Measurements from ENCODE around the gene BCKDHB.

The BCKDHB gene

DNA sequence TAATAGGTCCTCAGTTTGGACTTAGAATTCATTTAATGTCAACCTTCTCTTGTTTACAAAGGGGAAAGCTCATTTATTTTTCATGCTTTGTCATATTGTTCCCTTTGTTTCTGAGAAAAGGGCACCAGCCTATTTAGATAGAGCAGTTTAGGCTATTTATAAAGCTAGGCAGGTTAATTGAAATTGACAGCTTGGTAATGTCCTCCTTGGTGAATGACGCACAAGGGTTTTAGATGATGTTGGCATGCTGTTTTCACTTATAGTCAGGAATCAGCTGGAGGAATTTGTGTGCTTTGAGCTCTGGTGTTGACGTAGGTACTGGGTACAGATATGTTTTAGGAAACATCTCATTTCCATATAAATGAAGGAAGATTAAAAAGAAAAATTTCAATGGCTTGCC is 45.2 kb downstream of the BCKDHB start:
- peak; percentile 7 for DNase-seq (ENCODE audit: low spot score)

DNA sequence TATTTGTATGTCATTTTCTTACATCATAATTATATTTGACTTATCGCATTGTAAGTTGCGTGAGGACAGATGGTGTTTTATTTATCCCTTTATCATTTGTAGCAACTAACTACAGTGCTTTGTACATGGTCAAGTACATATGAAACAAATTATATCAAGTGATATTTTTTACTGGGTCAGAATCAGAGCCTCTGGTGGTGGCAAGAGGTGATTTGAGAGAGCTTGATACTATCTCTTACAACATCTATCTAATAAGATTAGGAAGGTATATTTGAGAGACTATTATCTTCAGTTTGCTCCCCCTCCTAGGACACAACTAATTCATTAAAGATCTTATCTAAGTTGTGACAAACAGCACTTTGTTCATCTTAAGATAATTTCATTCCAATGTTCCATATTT is 47.7 kb downstream of the BCKDHB start:
- no peak for DNase-seq (ENCODE audit: low spot score)

DNA sequence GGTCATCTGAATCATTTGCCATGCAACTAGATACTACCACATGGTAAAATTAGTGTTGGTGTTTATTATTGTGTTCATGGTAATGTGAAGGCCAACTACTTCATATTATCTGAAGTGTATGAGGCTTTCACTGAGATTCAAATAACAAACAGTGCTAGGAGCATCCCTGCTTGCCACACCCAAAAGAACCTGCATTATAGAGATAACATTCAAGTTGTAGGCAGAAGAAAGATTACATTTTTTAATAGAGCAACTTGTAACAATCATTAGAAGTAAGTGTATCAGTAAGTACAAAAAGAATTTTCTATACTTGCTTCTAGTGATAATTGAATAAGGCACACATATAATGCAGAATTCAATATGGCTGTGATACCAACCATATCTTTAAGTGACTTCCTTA is 49.8 kb downstream of the BCKDHB start:
- no peak for DNase-seq (ENCODE audit: low spot score)

DNA sequence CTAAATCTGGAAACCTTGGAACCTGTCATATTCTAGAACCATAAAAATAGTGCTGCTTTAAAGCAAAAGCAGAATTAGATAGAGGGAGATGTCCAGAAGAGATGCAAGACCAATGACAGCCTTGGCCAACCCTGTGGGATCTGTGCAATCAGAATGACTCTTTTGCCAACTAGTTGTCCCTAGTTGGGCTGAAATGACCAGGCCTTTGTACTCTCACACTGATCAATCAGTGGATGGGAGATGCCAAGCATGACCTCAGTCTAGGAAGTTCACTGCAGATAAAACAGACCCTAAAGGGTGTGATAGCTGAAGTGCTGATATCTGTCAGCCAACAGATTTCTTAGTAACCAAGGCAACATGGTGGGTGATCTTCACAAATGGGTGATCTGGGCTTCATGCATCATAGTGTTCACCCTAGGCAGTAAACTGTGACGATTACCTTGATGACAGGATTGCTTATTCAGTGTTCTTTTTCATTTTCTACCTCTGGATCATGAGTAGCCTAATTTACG is 52.1 kb downstream of the BCKDHB start:
- no peak for DNase-seq (ENCODE audit: low spot score)

DNA sequence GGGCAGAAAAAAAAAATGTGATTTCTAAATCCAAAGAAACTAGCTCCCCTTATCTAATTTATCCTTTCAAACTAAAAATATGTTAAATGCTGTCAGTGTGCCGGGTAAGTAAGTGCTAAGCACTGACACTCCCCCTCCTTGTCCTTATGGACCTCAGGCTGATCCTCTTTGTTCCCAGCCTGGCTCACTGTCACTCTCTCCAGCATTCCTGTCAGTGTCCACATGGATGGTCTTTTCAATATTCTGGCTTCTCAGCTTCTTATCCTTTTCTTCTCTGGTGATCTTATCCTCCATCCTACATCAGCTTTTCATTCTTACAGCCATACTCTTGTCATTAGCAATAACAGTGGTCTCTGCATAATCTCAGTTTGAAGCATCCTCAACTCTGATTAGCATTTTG is 55.0 kb downstream of the BCKDHB start:
- DNase-seq (ENCODE audit: low spot score), result no peak

DNA sequence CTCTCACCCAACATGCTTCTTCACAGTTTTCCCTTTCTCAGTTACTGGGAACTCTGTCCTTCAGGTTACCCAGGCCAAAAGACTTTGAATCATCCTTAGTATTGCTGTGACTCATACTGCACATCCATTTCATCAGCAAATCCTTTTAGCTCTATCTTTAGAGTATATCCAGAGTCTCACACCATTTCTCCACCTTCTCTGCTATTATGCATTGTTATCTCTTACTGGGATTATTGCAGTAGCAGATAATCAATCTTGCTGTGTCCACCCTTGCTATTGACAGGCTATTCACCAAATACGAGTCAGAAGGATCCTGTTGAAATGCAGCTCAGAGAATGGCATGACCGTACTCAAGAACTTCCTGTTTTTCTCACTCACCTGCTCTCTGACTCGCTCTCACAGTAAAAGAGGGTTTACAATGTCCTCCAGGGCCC is 57.3 kb downstream of the BCKDHB start:
- no peak for DNase-seq (ENCODE audit: low spot score)

DNA sequence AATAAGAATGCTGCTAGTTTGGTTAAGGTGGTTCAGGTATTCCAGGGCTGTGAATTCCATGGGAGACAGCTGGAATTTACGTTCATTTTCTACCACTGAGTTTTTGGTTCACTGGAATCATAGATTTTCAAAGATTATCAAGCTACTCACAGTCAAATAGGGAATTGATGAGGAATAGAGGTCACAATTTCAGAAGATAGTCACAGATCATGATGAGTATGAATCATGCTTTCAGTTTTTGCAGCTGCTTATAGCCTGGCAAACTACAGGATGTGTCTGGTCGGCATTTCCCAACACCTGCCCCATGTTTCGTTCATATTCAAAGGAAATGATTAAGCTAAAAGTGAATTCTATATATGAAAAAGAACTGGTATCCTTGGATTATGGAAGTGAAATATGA is 58.7 kb downstream of the BCKDHB start:
- no peak for DNase-seq (ENCODE audit: low spot score)

DNA sequence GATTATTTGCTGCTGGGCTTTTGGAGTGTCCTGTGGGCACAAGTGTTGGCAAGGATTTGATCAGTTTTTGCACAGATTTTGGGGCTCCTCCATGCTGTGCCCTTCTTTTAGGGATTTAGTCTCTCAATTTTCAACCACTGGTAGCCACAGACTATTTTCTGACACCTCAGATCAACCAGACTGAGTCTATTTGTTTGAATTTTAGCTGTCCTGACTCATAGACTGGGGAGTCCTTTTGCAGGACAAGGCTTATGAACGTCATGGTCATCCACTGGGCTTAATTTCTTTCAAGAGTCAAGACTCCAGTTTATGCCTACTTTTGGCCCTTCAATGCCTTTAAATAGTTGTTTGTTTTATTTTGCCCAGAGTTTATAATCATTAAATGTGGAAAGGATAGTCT is 59.3 kb downstream of the BCKDHB start:
- no peak for DNase-seq (ENCODE audit: low spot score)

DNA sequence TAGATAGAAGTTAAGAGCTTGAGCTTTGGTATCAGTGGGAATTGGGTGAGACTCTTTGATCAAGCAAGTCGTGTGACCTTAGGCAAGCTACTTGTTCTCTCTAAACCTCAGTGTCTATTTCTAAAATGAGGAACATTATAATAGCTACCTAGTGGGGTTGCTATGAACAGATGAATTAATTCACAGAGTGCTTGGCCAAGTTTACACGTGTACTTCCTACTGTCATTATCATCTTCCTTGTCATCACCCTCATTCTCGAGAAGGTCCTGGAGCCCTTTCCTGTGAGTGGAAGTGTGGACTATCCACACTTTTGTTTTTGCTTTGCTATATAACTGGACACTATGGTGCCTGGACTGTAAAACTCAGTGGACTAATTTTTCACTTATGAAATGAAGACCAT is 64.0 kb downstream of the BCKDHB start:
- no peak for DNase-seq (ENCODE audit: low spot score)

DNA sequence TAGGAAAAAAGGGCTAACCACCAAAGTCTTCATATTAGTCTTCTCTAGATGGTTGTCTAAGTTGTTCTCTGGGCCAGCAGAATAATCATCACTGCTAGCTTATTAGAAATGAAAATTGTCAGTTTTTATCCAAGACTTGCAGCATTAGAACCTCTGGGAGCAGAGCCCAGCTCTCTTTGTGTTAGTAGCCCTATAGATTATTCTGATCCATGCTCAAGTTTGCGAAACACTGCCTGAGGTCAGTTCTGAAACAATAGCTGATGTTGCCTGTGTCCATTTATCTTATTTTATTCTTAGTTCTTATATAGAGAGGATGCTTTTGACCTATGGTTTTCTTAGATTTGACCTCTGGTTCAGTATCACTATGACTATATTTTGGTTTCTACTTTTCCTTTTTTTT is 66.9 kb downstream of the BCKDHB start:
- DNase-seq (ENCODE audit: low spot score), result no peak

DNA sequence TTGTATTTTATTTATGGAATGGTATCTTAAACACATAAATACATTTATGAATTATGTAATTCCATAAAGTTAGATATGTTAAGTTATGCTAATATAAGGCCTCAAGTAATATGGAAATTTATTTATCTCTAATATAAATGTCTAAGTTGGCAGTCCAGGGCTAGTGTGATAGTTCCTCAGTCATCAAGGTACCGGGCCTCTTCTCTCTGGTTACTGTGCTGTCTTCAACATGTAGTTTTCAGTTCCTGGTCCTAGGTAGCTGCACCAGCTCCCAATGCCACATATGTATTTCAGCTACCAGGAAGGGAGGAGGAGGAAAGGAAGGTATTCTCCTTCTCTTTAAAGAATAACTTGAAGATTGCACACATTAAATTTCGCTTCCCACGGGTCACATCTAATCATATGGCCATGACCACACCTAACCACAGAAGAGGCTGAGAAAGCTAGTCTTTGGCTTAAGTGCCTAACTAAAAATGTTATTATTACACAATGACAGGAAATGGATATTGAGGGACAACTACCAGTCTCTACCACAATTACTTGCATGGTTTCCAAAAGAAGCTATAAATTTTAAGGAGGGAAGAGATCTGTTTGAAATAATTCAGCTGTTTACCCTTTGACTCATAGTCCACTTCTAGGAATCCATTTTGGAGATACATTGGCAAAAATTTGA is 68.6 kb downstream of the BCKDHB start:
- no peak for DNase-seq (ENCODE audit: low spot score)

DNA sequence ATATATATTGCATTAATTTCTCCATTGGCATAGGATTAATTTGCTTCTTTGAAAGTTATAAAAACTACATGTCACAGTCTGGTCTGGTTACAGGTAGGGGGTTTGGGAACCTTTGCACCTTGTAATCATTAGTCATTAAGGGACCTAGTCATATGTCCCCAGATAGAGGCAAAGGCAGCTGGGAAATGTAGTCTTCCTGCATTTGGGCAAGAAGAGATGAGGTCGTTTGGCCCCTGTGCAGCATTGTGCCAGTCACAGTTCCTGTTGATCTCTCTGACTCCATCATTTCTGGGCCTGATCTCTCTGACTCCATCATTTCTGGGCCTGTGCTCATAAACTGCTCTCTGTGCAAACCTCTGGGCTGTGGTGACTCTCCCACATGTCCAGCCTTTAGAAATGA is 73.2 kb downstream of the BCKDHB start:
- DNase-seq (ENCODE audit: low spot score), result no peak

DNA sequence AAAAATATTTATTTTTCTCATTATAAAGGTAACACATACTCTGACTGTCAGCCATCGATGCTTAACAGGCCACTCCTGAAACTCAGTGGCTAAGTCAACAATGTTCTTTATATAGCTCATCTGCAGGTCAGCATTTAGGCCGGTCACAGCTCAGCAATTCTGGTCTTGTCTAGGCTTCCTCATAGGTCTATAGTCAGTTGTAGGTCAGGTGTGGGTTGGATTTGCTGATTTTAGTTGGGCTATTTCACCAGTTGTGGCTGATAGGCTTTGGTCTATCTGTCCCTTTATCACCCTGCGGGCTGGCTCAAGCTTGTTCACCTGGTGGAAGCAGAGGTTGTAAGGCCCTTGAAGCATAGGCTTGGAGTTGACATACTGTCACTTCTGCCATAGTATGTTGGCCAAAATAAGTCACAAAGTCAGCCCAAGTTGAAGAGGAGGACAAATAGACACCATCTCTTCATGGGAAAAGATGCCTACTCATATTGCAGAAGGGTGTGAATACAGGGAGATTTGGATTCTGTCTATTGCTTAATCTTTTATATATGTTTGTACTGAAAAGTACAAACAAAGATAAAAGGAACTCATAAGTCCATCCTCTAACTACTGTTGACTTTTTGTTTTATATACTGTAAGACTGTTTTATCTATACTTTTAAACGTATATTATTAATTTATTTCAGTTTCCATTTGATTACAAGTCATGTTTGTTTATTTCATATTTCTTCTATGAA is 75.0 kb downstream of the BCKDHB start:
- no peak for DNase-seq (ENCODE audit: low spot score)

DNA sequence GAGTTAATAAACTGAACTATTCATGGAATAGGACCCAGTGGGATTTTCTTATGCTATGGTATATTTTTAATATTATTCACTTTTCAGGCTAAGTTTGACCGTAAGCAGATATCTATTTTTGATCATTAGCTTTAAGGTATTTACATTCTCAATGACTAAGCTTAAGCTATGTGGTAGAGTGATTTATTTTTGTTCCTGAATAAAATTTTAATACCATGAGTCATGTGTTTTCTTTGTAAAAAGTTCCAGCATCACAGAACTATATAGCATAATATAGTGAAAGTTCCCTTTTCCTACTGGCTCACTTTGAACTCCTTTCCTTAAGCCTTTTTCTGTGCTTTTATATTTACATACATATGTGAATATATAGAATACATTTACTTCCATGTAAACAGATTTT is 75.8 kb downstream of the BCKDHB start:
- DNase-seq (ENCODE audit: low spot score), result no peak

DNA sequence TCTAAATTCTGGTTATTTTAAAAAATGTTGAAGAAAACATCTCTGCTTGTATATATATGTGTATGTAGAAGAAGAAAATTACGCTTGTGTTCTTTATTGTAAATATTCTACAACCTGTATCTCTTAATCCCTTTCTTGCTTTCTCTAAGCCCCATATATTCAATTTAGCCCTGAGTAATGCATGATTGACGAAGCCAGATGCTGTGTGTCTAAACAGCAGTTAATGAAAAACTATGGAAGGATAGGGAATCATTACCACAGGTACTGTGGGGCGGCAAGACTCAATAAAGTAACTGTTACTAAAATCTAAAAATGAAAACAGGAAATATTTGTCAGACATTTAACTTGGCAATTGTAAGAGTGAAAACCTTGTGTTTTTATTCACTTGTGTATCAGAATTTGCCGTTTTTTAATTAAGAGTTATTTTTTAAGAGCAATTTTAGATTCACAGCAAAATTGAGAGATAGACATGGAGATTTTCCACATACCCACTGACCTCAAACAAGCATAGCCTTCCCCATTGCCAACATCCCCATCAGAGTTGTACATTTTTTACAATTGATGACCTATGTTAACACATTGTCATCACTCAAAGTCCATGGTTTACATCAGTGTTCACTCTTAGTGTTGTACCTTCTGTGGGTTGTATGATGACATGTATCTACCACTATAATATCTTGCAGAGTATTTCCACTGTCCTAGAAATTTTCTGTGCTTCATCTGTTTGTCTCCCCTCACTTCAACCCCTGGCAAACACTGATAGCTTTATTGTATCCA is 76.7 kb downstream of the BCKDHB start:
- no peak for DNase-seq (ENCODE audit: low spot score)

DNA sequence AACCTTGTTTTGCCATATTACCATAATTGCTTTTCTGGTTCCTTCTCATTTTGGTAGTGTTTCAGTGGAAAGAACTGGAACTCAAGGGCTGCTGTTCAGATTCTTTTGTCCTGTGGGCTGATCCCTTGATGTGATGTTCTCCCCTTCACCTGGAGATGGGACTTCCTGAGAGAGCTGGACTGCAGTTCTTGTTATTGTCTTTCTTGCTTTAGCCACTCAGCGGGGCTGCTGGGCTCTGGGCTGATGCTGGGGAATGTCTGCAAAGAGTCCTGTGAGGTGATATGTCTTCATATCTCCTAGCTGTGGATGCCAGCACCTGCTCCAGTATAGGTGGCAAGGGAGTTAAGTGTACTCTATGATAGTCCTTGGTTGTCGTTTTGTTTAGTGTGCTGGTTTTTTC is 79.0 kb downstream of the BCKDHB start:
- DNase-seq (ENCODE audit: low spot score), result no peak

DNA sequence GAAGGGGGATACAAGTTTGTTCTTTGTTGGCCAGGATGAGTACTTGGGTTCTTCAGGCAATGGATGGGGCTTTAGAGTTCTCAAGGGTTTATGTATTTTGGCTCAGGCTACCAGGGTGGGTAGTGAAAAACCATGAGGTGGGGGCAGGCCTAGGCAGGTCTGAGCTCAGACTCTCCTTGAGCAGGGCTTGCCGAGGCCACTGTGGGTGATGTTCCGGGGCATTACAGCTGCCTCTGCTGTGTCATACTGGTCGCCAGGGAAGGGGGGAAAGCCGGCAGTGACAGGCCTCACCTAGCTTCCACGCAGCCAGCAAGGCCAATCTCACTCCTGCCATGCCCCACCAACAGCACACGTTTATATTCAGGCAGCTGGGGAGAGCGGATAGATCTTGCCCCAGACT is 79.6 kb downstream of the BCKDHB start:
- DNase-seq (ENCODE audit: low spot score), result no peak

DNA sequence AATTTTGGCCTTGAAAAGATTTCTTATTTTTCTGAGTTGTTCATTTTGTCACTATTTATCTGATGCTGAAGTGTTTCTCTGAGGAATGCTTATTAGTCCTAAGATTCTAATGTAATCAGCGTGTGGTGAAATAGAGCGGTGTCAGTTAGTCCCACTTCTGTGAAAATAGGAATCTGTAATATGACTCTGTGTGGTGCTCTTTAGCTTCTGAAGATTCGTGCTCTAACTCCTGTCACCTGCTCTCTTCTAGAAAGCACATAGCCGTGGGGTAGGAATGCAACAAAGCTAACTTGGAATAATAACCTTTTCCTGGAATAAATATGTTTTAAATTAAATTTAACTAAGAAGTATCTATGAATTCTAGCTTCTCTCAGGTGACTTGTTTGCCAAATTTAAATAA is 90.4 kb downstream of the BCKDHB start:
- DNase-seq (ENCODE audit: low spot score), result peak; percentile 28

DNA sequence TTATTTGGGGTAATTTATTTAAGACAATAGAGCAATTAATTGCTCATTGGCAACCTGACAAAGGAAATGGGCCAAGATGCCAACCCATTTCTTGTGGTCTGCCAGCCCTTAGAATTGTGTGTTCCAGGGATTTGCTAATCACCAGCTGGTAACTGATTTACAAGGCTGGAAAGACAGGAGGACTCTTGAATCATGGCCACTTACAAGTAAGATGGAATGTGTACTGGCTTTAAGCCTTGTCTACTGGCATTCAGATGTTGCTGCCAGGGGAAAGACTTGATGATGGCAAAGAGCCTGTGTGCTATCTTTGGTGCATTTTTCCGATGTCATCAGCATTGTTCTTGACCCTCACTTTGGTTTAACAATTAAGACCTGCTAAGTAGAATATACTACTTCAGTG is 91.0 kb downstream of the BCKDHB start:
- DNase-seq (ENCODE audit: low spot score), result peak; percentile 74

DNA sequence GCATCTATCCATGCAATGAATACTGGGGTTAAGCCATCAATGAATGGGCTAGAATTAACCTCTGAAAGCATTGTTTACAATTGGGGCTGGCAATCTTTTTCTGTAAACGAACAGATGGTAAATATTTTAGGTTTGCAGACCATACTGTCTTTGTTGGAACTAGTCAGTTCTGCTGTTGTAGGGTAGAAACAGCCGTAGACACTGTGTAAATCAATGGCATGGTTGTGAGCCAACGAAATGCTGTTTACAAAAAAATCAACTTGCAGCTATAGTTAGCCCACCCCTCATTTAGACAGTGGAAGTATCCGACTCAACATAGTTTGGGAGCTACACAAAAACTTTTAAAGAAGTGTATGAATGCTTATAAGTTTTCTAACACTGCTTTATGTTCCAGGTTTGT is 91.5 kb downstream of the BCKDHB start:
- DNase-seq (ENCODE audit: low spot score), result no peak

DNA sequence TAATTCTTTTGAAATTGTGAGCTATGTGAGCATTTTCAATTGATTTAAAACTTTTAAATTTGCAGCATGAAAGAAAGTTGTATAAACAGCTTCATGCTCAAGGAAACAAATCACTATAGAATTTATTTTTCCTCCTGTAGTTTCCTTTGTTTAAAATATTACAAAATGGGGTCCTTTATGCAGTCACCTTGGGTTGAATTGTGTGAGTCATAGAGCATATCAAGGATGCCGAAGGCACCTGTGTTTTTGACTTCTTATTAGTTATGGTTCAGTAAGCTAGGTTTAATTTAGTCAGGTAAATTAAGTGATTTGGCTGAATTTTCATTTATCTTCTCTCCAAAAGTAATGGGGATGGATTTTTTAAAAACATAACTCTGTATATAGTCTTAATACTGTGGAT is 96.8 kb downstream of the BCKDHB start:
- no peak for DNase-seq (ENCODE audit: low spot score)

DNA sequence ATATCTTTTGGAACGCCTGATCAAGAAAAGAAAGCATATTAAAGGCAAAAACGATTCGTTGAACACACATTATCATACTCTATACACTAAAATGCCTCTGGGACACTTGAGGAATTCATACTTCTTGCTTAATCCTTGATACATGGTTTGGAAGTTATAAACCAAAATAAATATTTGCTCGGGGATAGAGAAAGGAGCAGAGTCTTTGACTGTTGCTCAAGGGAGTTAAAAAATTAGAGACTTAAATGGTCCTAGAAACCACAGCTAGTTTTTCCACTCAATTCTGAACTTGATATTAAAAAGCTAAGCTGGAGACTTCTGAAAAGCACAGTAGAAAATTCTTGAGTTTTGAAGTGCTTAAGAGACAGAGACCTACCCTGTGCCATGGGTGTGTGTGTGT is 98.9 kb downstream of the BCKDHB start:
- no peak for DNase-seq (ENCODE audit: low spot score)

DNA sequence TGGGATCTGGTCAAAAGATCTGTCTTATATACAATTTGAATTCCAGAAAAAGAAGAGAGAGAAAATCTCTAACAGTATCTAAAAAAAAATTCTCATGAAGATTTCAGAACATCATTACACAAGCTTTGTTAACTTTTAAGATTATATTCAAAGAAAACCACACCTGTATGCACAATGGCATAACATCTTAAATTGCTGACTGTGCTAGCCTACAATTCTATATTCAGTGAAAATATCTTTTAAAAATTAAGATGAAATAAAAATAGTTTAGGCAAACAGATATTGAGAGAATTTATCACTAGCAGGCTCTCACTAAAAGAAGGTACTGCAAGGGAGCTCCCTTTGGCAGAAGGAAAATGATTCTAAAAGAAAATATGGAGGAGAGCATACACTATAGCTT is 100.3 kb downstream of the BCKDHB start:
- DNase-seq (ENCODE audit: low spot score), result no peak
